ENCODE data around the gene HSF5. TPM values are rescaled to one million over a fixed set of nuclear protein-coding genes. Genes with fewer than 3 reads are reported as not detected.
A peak's percentile ranks its signal among the peaks of the same experiment; 100 is the strongest.

Gene HSF5
- total and polyA plus RNA-seq, 2 of the 13 experiments (the other 11 are each of a cell fraction or from before 2014, with no cell fraction given): not detected

- TF ChIP-seq TERF1 (CRISPR knock-in tag; IDR thresholded peaks at IDR 0.05): no peak
- TF ChIP-seq ZNF24 (IDR thresholded peaks at IDR 0.05): no peak
- TF ChIP-seq ZNF782 (CRISPR knock-in tag; IDR thresholded peaks at IDR 0.05; ENCODE audit: borderline replicate concordance): no peak; the same call in 1 of the 2 replicates
- no peak for TF ChIP-seq CHCHD3 (CRISPR knock-in tag; IDR thresholded peaks at IDR 0.05)
- peak; percentile 92 for TF ChIP-seq ZBTB43 (CRISPR knock-in tag; conservative IDR thresholded peaks at IDR 0.05)
- TF ChIP-seq, protein P1, sequence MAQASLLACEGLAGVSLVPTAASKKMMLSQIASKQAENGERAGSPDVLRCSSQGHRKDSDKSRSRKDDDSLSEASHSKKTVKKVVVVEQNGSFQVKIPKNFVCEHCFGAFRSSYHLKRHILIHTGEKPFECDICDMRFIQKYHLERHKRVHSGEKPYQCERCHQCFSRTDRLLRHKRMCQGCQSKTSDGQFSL (CRISPR knock-in tag; IDR thresholded peaks at IDR 0.05): peak; percentile 95
- 0 out of 2 replicates have a peak, but pooled peaks have one; percentile 52 for TF ChIP-seq PHF20 (CRISPR knock-in tag; IDR thresholded peaks at IDR 0.05)
- TF ChIP-seq RARA (CRISPR knock-in tag; IDR thresholded peaks at IDR 0.05): peak; percentile 63; the same call in 1 of the 2 replicates
- no peak; the same call in 1 of the 2 replicates for TF ChIP-seq ZFY (CRISPR knock-in tag; IDR thresholded peaks at IDR 0.05)
- no peak for TF ChIP-seq MTERF4 (CRISPR knock-in tag; IDR thresholded peaks at IDR 0.05)
- TF ChIP-seq KLF16 (CRISPR knock-in tag; IDR thresholded peaks at IDR 0.05): peak in 1 of 2 experiments; percentile 83; a peak in 1 of 4 replicates
- TF ChIP-seq PRPF4 (IDR thresholded peaks at IDR 0.05; ENCODE audit: low read depth, low read length, poor library complexity, severe bottlenecking): no peak
- no peak for TF ChIP-seq ZNF841 (CRISPR knock-in tag; IDR thresholded peaks at IDR 0.05; ENCODE audit: borderline replicate concordance)
- TF ChIP-seq BCLAF1 (IDR thresholded peaks at IDR 0.05): no peak
- peak; percentile 91 for TF ChIP-seq KAT7 (CRISPR knock-in tag; IDR thresholded peaks at IDR 0.05; ENCODE audit: borderline replicate concordance)
- TF ChIP-seq ZMYM2 (CRISPR knock-in tag; IDR thresholded peaks at IDR 0.05): no peak
- TF ChIP-seq SALL1 (CRISPR knock-in tag; IDR thresholded peaks at IDR 0.05): peak; percentile 98
- peak; percentile 94 for TF ChIP-seq RFXAP (CRISPR knock-in tag; IDR thresholded peaks at IDR 0.05; ENCODE audit: borderline replicate concordance)
- no peak for TF ChIP-seq NCOR1 (IDR thresholded peaks at IDR 0.05; ENCODE audit: borderline replicate concordance, low read length)
- peak; percentile 82 for TF ChIP-seq THAP11 (CRISPR knock-in tag; IDR thresholded peaks at IDR 0.05)
- no peak for TF ChIP-seq SRSF4 (IDR thresholded peaks at IDR 0.05; ENCODE audit: low read depth, low read length, poor library complexity, severe bottlenecking)
- TF ChIP-seq ZMYM3 (CRISPR knock-in tag; IDR thresholded peaks at IDR 0.05): peak; percentile 79
These were observed 70.7 kb downstream of the HSF5 start, which contains the start of gene RNF43 (continued) for GRCh38 chr17:58417300-58418092.

Measured in HepG2 (cell line).